SK-N-SH (cell line): ENCODE results near the gene ABHD16A. TPM values are rescaled to one million over a fixed set of nuclear protein-coding genes. Genes with fewer than 3 reads are reported as not detected.

Experiments
- CTCF ChIA-PET: fragments of 300-600, 350-600 bp; formaldehyde crosslinking; extraction: SDS; loops from one replicate; lab custom pipeline; 2021; lab: Yijun Ruan, JAX
- POLR2A ChIA-PET: fragments of 350-600 bp; sonication (Branson Sonifier 250); formaldehyde crosslinking; extraction: SDS; loops from one replicate; lab custom pipeline; 2020; ENCODE audit warnings: antibody characterized with exemption, inconsistent platforms; lab: Yijun Ruan, JAX
- DNase-seq: peaks from one replicate; pipeline ENCODE4 v3.0.0; 2012
- H2AFZ ChIP-seq: fragments of 200-600 bp; sonication (generic); 2 replicates; pipeline ENCODE4 v1.8.1; 2016; ENCODE audit warnings: antibody characterized with exemption, mild to moderate bottlenecking, low read depth
- H3F3A ChIP-seq: fragments of 200-600 bp; sonication (generic); replicated peaks from 2 replicates; pipeline ENCODE3; 2016; ENCODE audit warnings: antibody characterized with exemption, mild to moderate bottlenecking; ENCODE audit not compliant: insufficient read depth
- H3K27ac ChIP-seq, 2 experiments: fragments of 200-500 bp in 1 of 2; fragments of 200-600 bp in 1 of 2; sonication (Bioruptor generic) in 1 of 2; sonication (generic), shearing (Covaris generic) in 1 of 2; 2 replicates each; pipeline versions ENCODE4 v1.5.1 to v1.6.1; 2014 to 2016; ENCODE audit warnings: low read depth in 2 of 2, inconsistent platforms in 1 of 2, low read length in 1 of 2, mild to moderate bottlenecking in 1 of 2, mixed read lengths in 1 of 2
- H3K27me3 ChIP-seq: fragments of 200-600 bp; sonication (generic), shearing (Covaris generic); 2 replicates; pipeline ENCODE4 v1.6.1; 2016; ENCODE audit warnings: mixed run types; ENCODE audit not compliant: insufficient read depth
- H3K36me3 ChIP-seq, 2 experiments: fragments of 200-500 bp in 1 of 2; fragments of 200-600 bp in 1 of 2; sonication (Bioruptor generic) in 1 of 2; sonication (generic) in 1 of 2; replicated peaks in 1 of 2; 2 replicates each; pipeline versions ENCODE3 to v1.5.1; 2014 to 2016; ENCODE audit warnings: low read length in 1 of 2, mild to moderate bottlenecking in 1 of 2; ENCODE audit not compliant: insufficient read depth in 2 of 2, control insufficient read depth in 1 of 2
- H3K4me1 ChIP-seq, 2 experiments: fragments of 200-500 bp in 1 of 2; fragments of 200-600 bp in 1 of 2; sonication (Bioruptor generic) in 1 of 2; sonication (generic), shearing (Covaris generic) in 1 of 2; 2 replicates each; pipeline versions ENCODE4 v1.5.1 to v1.6.1; 2014 to 2016; ENCODE audit warnings: low read depth in 1 of 2, low read length in 1 of 2, mixed run types in 1 of 2; ENCODE audit not compliant: insufficient read depth in 2 of 2, control insufficient read depth in 1 of 2
- H3K4me2 ChIP-seq: fragments of 200-600 bp; sonication (generic), shearing (Covaris generic); 2 replicates; pipeline ENCODE4 v1.6.1; 2017; ENCODE audit warnings: mixed run types
- H3K4me3 ChIP-seq, 2 experiments: fragments of 200-500 bp in 1 of 2; fragments of 200-600 bp in 1 of 2; sonication (Bioruptor generic) in 1 of 2; sonication (generic), shearing (Covaris generic) in 1 of 2; 2 replicates each; pipeline versions ENCODE4 v1.5.1 to v1.8.1; 2014 to 2016; ENCODE audit warnings: low read depth in 2 of 2, inconsistent platforms in 1 of 2, low read length in 1 of 2, mild to moderate bottlenecking in 1 of 2, mixed read lengths in 1 of 2, moderate library complexity in 1 of 2
- H3K79me2 ChIP-seq: fragments of 200-600 bp; sonication (generic); 2 replicates; pipeline ENCODE4 v1.8.1; 2017; ENCODE audit warnings: mild to moderate bottlenecking; ENCODE audit not compliant: insufficient read depth
- H3K9ac ChIP-seq: fragments of 200-600 bp; sonication (generic); 2 replicates; pipeline ENCODE4 v1.6.1; 2017; ENCODE audit warnings: mixed run types
- H3K9me2 ChIP-seq: fragments of 200-600 bp; sonication (generic); 2 replicates; pipeline ENCODE4 v1.6.1; 2017; ENCODE audit warnings: mixed run types
- H3K9me3 ChIP-seq: fragments of 200-600 bp; sonication (generic); 2 replicates; pipeline ENCODE4 v1.6.1; 2017; ENCODE audit warnings: mixed run types, mild to moderate bottlenecking, moderate library complexity
- H4K20me1 ChIP-seq: fragments of 200-600 bp; sonication (generic); 2 replicates; pipeline ENCODE4 v1.6.1; 2017; ENCODE audit warnings: mild to moderate bottlenecking, mixed run types; ENCODE audit not compliant: insufficient read depth
- CHD2 ChIP-seq: fragments of 150-350 bp; IDR thresholded peaks from 2 replicates; pipeline ENCODE4 v1.6.1; 2018; ENCODE audit warnings: low read length; ENCODE audit not compliant: partially characterized antibody
- CTCF ChIP-seq: fragments of 200-600 bp; sonication (generic); IDR thresholded peaks from 2 replicates; pipeline ENCODE4 v1.6.1; 2017; ENCODE audit warnings: antibody characterized with exemption, mild to moderate bottlenecking, moderate library complexity
- ELF1 ChIP-seq: IDR thresholded peaks from 2 replicates; pipeline ENCODE4 v1.4.0; 2012
- FOSL2 ChIP-seq: IDR thresholded peaks from 2 replicates; pipeline ENCODE4 v1.4.0; 2012; ENCODE audit warnings: low read depth, mild to moderate bottlenecking, moderate library complexity, borderline replicate concordance
- FOXJ3 ChIP-seq: sonication (generic); formaldehyde crosslinking; IDR thresholded peaks from 2 replicates; pipeline ENCODE4 v1.5.1; 2020; ENCODE audit warnings: mild to moderate bottlenecking, missing genetic modification reagents
- FOXM1 ChIP-seq: IDR thresholded peaks from 2 replicates; pipeline ENCODE4 v1.4.0; 2012; ENCODE audit warnings: low read depth, mild to moderate bottlenecking
- IRF3 ChIP-seq: fragments of 150-350 bp; IDR thresholded peaks from 2 replicates; pipeline ENCODE4 v1.6.1; 2016; ENCODE audit warnings: mild to moderate bottlenecking, low read depth, low read length
- JUND ChIP-seq: IDR thresholded peaks from 2 replicates; pipeline ENCODE4 v1.4.0; 2012
- MXI1 ChIP-seq: IDR thresholded peaks from 2 replicates; pipeline ENCODE4 v1.6.1; 2012; ENCODE audit warnings: mild to moderate bottlenecking, low read depth, low read length, improper control_type of control experiment
- NFIC ChIP-seq: IDR thresholded peaks from 2 replicates; pipeline ENCODE4 v1.4.0; 2012; ENCODE audit warnings: borderline replicate concordance
- NRF1 ChIP-seq: IDR thresholded peaks from 2 replicates; pipeline ENCODE4 v1.6.1; 2012; ENCODE audit warnings: low read depth, mild to moderate bottlenecking, low read length
- RAD21 ChIP-seq: IDR thresholded peaks from 2 replicates; pipeline ENCODE4 v1.6.1; 2012; ENCODE audit warnings: mild to moderate bottlenecking, low read length
- REST ChIP-seq: IDR thresholded peaks from 2 replicates; pipeline ENCODE4 v1.6.1; 2012; ENCODE audit warnings: mild to moderate bottlenecking, low read depth, low read length, moderate library complexity
- SIN3A ChIP-seq: IDR thresholded peaks from 2 replicates; pipeline ENCODE4 v1.6.1; 2012; ENCODE audit warnings: low read depth, mild to moderate bottlenecking, low read length, moderate library complexity, borderline replicate concordance
- TCF12 ChIP-seq: IDR thresholded peaks from 2 replicates; pipeline ENCODE4 v1.4.0; 2012
- TEAD4 ChIP-seq: IDR thresholded peaks from 2 replicates; pipeline ENCODE4 v1.4.0; 2012; ENCODE audit warnings: mild to moderate bottlenecking, borderline replicate concordance; ENCODE audit not compliant: insufficient read depth
- YY1 ChIP-seq: IDR thresholded peaks from 2 replicates; pipeline ENCODE4 v1.4.0; 2012; ENCODE audit warnings: low read depth, mild to moderate bottlenecking
- ZBTB33 ChIP-seq: IDR thresholded peaks from 2 replicates; pipeline ENCODE4 v1.4.0; 2012; ENCODE audit warnings: low read depth, borderline replicate concordance
- WGBS: methylation state at CpG from one replicate; pipeline ENCODE4 v1.1.6; 2017; ENCODE audit warnings: low lambda C conversion rate; 5-methylcytosine and 5-hydroxymethylcytosine counted together
- polyA plus RNA-seq, 3 experiments: library from polyadenylated mRNA; depleted of rRNA; stranded (reverse); fragments of >200 nt; gene quantifications; 2 replicates each; pipeline ENCODE4 v1.2.3, GENCODE V29; 2012

The ABHD16A gene
- polyA plus RNA-seq, 1 of the 3 experiments (the other 2 are of a cell fraction) = 49.3 TPM

GRCh38 chr6:31733734-31734133, 30.6 kb upstream of the ABHD16A start:
- ChIA-PET POLR2A (no interaction called here), CTCF (interaction anchor here (0.7 to 7.3 kb wide), 2 partner anchors 97 to 188 kb away, joined by 3 to 45 read pairs; partner anchors contain the start of gene ATP6V1G2)
- TF ChIP-seq FOXM1 (no peak), TCF12 (no peak), SIN3A (no peak), IRF3 (no peak), FOSL2 (no peak), NRF1 (no peak), MXI1 (no peak)
- no peaks in the 10 kb centered on the region for H3K9me2 ChIP-seq
- H3K4me2 ChIP-seq = peak overlapping the region; percentile 99
- H3K36me3 ChIP-seq = peaks cover 26 to 39% of the 10 kb centered on the region in 2 experiments
- DNase-seq = no peak
- H3F3A ChIP-seq = peaks cover 65% of the 10 kb centered on the region
- H4K20me1 ChIP-seq = peaks cover 26% of the 10 kb centered on the region
- peak overlapping the region; percentile 97; the same call in 1 of the 2 replicates for H3K9ac ChIP-seq
- H3K4me1 ChIP-seq = peaks cover 25 to 38% of the 10 kb centered on the region in 2 experiments; a peak in 3 of 4 replicates
- H3K27me3 ChIP-seq = no peaks in the 10 kb centered on the region
- H2AFZ ChIP-seq = no peak overlapping the region
- peaks cover 69% of the 10 kb centered on the region for H3K79me2 ChIP-seq
- H3K4me3 ChIP-seq = peak overlapping the region in 1 of 2 experiments; percentile 86; a peak in 1 of 4 replicates
- H3K27ac ChIP-seq = peak overlapping the region in 1 of 2 experiments; percentile 88; a peak in 2 of 4 replicates
- H3K9me3 ChIP-seq = no peaks in the 10 kb centered on the region
- 94% methylated on average over 4 of the region's 4 CpGs for WGBS

- Histone ChIP-seq H3K79me2 (peaks cover 71% of the 10 kb centered on the region), H3K27ac (peak overlapping the region in 1 of 2 experiments; percentile 94; a peak in 2 of 4 replicates), H3K9ac (no peak overlapping the region), H3K4me3 (no peak overlapping the region), H4K20me1 (peaks cover 27% of the 10 kb centered on the region), H3K27me3 (no peaks in the 10 kb centered on the region), H3K9me2 (no peaks in the 10 kb centered on the region), H3K4me2 (peak overlapping the region; percentile 21; the same call in 1 of the 2 replicates), H3F3A (peaks cover 51% of the 10 kb centered on the region), H3K9me3 (no peaks in the 10 kb centered on the region), H3K36me3 (peaks cover 37 to 53% of the 10 kb centered on the region in 2 experiments), H3K4me1 (peaks cover 26 to 28% of the 10 kb centered on the region in 2 experiments; a peak in 3 of 4 replicates), H2AFZ (no peak overlapping the region)
- DNase-seq = no peak
- ChIA-PET CTCF (interaction anchor here (1.3 to 7.3 kb wide), 3 partner anchors 8 to 99 kb away, joined by 3 to 45 read pairs (median 39); partner anchors contain the start of gene MSH5), POLR2A (no interaction called here)
- WGBS = 94% methylated on average over 3 of the region's 3 CpGs
- no peak for TF ChIP-seq JUND
- TF ChIP-seq CHD2 = no peak
- TF ChIP-seq ELF1 = no peak
- no peak for TF ChIP-seq IRF3
- no peak for TF ChIP-seq CTCF
- no peak for TF ChIP-seq TEAD4
- TF ChIP-seq NFIC = no peak
- TF ChIP-seq FOXJ3 (CRISPR knock-in tag) = no peak
- no peak for TF ChIP-seq ZBTB33
- no peak for TF ChIP-seq RAD21
- no peak for TF ChIP-seq YY1
- no peak for TF ChIP-seq REST
- no peak for TF ChIP-seq TCF12
These were observed 28.9 kb upstream of the ABHD16A start for GRCh38 chr6:31732029-31732428.
